HCT116 (cell line): ENCODE results near the gene GHR. TPM values are rescaled to one million over a fixed set of nuclear protein-coding genes. Genes with fewer than 3 reads are reported as not detected.

Experiments
- ATAC-seq: fragments of 200-7000 bp; cut with Tn5 transposase; 2 replicates; pipeline ENCODE4 v1.9.1; 2020; ENCODE audit warnings: mild to moderate bottlenecking, moderate library complexity
- BruUV-seq: library from RNA; stranded (reverse); fragments of 400-500 nt; replicated peaks from 2 replicates; lab custom pipeline; 2021; lab: Mats Ljungman, UMichigan
- CTCF ChIA-PET: fragments of 300-600 bp; sonication (Branson Sonifier 250); formaldehyde crosslinking; loops from one replicate; lab custom pipeline; 2021; ENCODE audit warnings: antibody characterized with exemption; lab: Charles Lee
- POLR2A ChIA-PET: fragments of 300-600, 350-600 bp; sonication (Branson Sonifier 250); formaldehyde crosslinking; loops from one replicate; lab custom pipeline; 2021; ENCODE audit warnings: antibody characterized with exemption; lab: Charles Lee
- RAD21 ChIA-PET, 2 experiments: fragments of 300-600 bp; sonication (Branson Sonifier 250); formaldehyde crosslinking; loops; one replicate each; lab custom pipeline; 2023; ENCODE audit warnings: low total read pairs in 2 of 2; ENCODE audit not compliant: uncharacterized antibody in 2 of 2, unreplicated experiment in 2 of 2, low non-redundant PET in 1 of 2; lab: Charles Lee
- DNase-seq: peaks from one replicate; pipeline ENCODE4 v3.0.0-alpha.2; 2010; ENCODE audit warnings: low read depth, low spot score
- H2AFZ ChIP-seq: fragments of 200-600 bp; shearing (Covaris generic), sonication (generic); 2 replicates; pipeline ENCODE4 v1.6.1; 2017; ENCODE audit warnings: low read depth, mixed run types, mixed read lengths, antibody characterized with exemption, low read length; ENCODE audit not compliant: poor library complexity, severe bottlenecking
- H3K27ac ChIP-seq: 2 replicates; pipeline ENCODE4 v1.5.1; 2012; ENCODE audit warnings: low read depth, low read length
- H3K27me3 ChIP-seq: fragments of 200-600 bp; sonication (generic); 2 replicates; pipeline ENCODE4 v1.6.1; 2016; ENCODE audit warnings: mixed run types, low read length, mixed read lengths; ENCODE audit not compliant: insufficient read depth
- H3K36me3 ChIP-seq, 2 experiments: fragments of 200-500 bp in 1 of 2; fragments of 200-600 bp in 1 of 2; sonication (Bioruptor generic) in 1 of 2; sonication (generic) in 1 of 2; 2 replicates each; pipeline versions ENCODE4 v1.5.1 to v1.6.1; 2014 to 2016; ENCODE audit warnings: low read length in 2 of 2, inconsistent platforms in 1 of 2, mixed read lengths in 1 of 2, mixed run types in 1 of 2; ENCODE audit not compliant: insufficient read depth in 2 of 2, control insufficient read depth in 1 of 2
- H3K4me1 ChIP-seq, 2 experiments: fragments of 200-600 bp in 1 of 2; sonication (generic) in 1 of 2; 2 replicates each; pipeline versions ENCODE4 v1.5.1 to v1.6.1; 2012 to 2017; ENCODE audit warnings: low read length in 2 of 2, inconsistent platforms in 1 of 2, mild to moderate bottlenecking in 1 of 2, mixed read lengths in 1 of 2, mixed run types in 1 of 2, moderate library complexity in 1 of 2; ENCODE audit not compliant: insufficient read depth in 2 of 2, control insufficient read depth in 1 of 2
- H3K4me2 ChIP-seq: fragments of 200-600 bp; sonication (generic); 2 replicates; pipeline ENCODE4 v1.6.1; 2017; ENCODE audit warnings: mixed run types, low read length, mixed read lengths
- H3K4me3 ChIP-seq, 2 experiments: fragments of 200-600 bp in 1 of 2; sonication (generic) in 1 of 2; replicated peaks in 1 of 2; 2 replicates each; pipeline ENCODE4 v1.5.1; 2011 to 2016; ENCODE audit warnings: low read length in 2 of 2, control low read depth in 1 of 2, low read depth in 1 of 2, mild to moderate bottlenecking in 1 of 2, mixed read lengths in 1 of 2, mixed run types in 1 of 2
- H3K79me2 ChIP-seq: fragments of 200-600 bp; sonication (generic); 2 replicates; pipeline ENCODE4 v1.6.1; 2017; ENCODE audit warnings: mild to moderate bottlenecking, mixed run types, low read length, moderate library complexity, mixed read lengths; ENCODE audit not compliant: insufficient read depth
- H3K9ac ChIP-seq: fragments of 200-600 bp; sonication (generic); 2 replicates; pipeline ENCODE4 v1.6.1; 2016; ENCODE audit warnings: low read length, mixed read lengths
- H3K9me2 ChIP-seq: fragments of 200-600 bp; sonication (generic), shearing (Covaris generic); 2 replicates; pipeline ENCODE4 v1.6.1; 2017; ENCODE audit warnings: mixed run types, mild to moderate bottlenecking, moderate library complexity; ENCODE audit not compliant: insufficient read depth
- H3K9me3 ChIP-seq, 2 experiments: fragments of 200-500 bp in 1 of 2; fragments of 200-600 bp in 1 of 2; sonication (Bioruptor generic) in 1 of 2; sonication (generic) in 1 of 2; 2 replicates each; pipeline ENCODE4 v1.6.1; 2014 to 2017; ENCODE audit warnings: low read length in 2 of 2, mixed read lengths in 2 of 2, inconsistent platforms in 1 of 2, low read depth in 1 of 2, mild to moderate bottlenecking in 1 of 2, mixed run types in 1 of 2, moderate library complexity in 1 of 2; ENCODE audit not compliant: control insufficient read depth in 1 of 2, insufficient read depth in 1 of 2
- H4K20me1 ChIP-seq: fragments of 200-600 bp; sonication (generic), shearing (Covaris generic); 2 replicates; pipeline ENCODE4 v1.6.1; 2017; ENCODE audit warnings: mixed run types, mild to moderate bottlenecking, moderate library complexity; ENCODE audit not compliant: insufficient read depth
- ELF1 ChIP-seq: IDR thresholded peaks from 2 replicates; pipeline ENCODE4 v1.6.1; 2012; ENCODE audit warnings: low read depth, borderline replicate concordance
- EZH2 ChIP-seq: fragments of 200-600 bp; sonication (generic); IDR thresholded peaks from 2 replicates; pipeline ENCODE4 v1.6.1; 2017; ENCODE audit warnings: antibody characterized with exemption, mixed run types
- POLR2A ChIP-seq: IDR thresholded peaks from 2 replicates; pipeline ENCODE4 v1.7.0; 2011; ENCODE audit warnings: borderline replicate concordance; ENCODE audit not compliant: insufficient read depth, insufficient read length; ENCODE audit errors: extremely low read depth
- SIN3A ChIP-seq: IDR thresholded peaks from 2 replicates; pipeline ENCODE4 v1.6.1; 2012; ENCODE audit warnings: low read depth
- SRF ChIP-seq: IDR thresholded peaks from 2 replicates; pipeline ENCODE4 v1.6.1; 2012; ENCODE audit warnings: low read depth
- TCF7L2 ChIP-seq: IDR thresholded peaks from 2 replicates; pipeline ENCODE4 v1.7.0; 2011; ENCODE audit warnings: borderline replicate concordance, inconsistent platforms; ENCODE audit not compliant: insufficient read depth, insufficient read length; ENCODE audit errors: extremely low read depth
- ZFX ChIP-seq: fragments of 450-650 bp; IDR thresholded peaks from 2 replicates; pipeline ENCODE4 v1.6.1; 2017
- ZNF274 ChIP-seq: fragments of 200-500 bp; sonication (Bioruptor generic); IDR thresholded peaks from 2 replicates; pipeline ENCODE4 v1.6.1; 2014; ENCODE audit warnings: mild to moderate bottlenecking, low read depth, low read length, inconsistent platforms
- intact Hi-C: fragments of 100-400 bp; cut with micrococcal nuclease; formaldehyde crosslinking; loops from 2 replicates; pipeline ENCODE4 v1.10.0; 2022
- total RNA-seq: library from RNA; stranded (reverse); gene quantifications from one replicate; pipeline ENCODE4 v1.2.1, GENCODE V29; 2021; ENCODE audit not compliant: unreplicated experiment
- TF ChIP-seq, protein P1 (sequence below): IDR thresholded peaks from 2 replicates; pipeline ENCODE4 v1.6.1; 2011; ENCODE audit warnings: mild to moderate bottlenecking, low read length, moderate library complexity; ENCODE audit not compliant: insufficient replicate concordance; ENCODE audit errors: extremely low read depth

Gene GHR
- total RNA-seq, 1 experiment from 2014 or later = not detected

- H3K4me2 ChIP-seq = no peak overlapping the region
- no TSS peak for BruUV-seq
- DNase-seq = no peak
- H3K9me3 ChIP-seq = peaks cover 4 to 5% of the 10 kb centered on the region in 2 experiments; a peak in 2 of 4 replicates
- TF ChIP-seq ZNF274 = no peak
- no peak for TF ChIP-seq TCF7L2
- no peak for TF ChIP-seq POLR2A
- TF ChIP-seq, protein P1, sequence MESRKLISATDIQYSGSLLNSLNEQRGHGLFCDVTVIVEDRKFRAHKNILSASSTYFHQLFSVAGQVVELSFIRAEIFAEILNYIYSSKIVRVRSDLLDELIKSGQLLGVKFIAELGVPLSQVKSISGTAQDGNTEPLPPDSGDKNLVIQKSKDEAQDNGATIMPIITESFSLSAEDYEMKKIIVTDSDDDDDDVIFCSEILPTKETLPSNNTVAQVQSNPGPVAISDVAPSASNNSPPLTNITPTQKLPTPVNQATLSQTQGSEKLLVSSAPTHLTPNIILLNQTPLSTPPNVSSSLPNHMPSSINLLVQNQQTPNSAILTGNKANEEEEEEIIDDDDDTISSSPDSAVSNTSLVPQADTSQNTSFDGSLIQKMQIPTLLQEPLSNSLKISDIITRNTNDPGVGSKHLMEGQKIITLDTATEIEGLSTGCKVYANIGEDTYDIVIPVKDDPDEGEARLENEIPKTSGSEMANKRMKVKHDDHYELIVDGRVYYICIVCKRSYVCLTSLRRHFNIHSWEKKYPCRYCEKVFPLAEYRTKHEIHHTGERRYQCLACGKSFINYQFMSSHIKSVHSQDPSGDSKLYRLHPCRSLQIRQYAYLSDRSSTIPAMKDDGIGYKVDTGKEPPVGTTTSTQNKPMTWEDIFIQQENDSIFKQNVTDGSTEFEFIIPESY = no peak
- no peak for TF ChIP-seq SIN3A
- no peak for TF ChIP-seq EZH2
- TF ChIP-seq ELF1 = no peak
- no peak for TF ChIP-seq SRF
- TF ChIP-seq ZFX = no peak
- TF ChIP-seq, all 23 proteins: peak for 0
- no peaks in the 10 kb centered on the region for H4K20me1 ChIP-seq
- no peaks in the 10 kb centered on the region for H3K36me3 ChIP-seq
- H3K27ac ChIP-seq = no peak overlapping the region
- CTCF ChIA-PET = no interaction called here
- no peaks in the 10 kb centered on the region for H3K9me2 ChIP-seq
- H3K4me3 ChIP-seq = no peak overlapping the region
- H3K27me3 ChIP-seq = no peaks in the 10 kb centered on the region
- POLR2A ChIA-PET = no interaction called here
- no peaks in the 10 kb centered on the region for H3K79me2 ChIP-seq
- no peak overlapping the region for H3K9ac ChIP-seq
- H2AFZ ChIP-seq = no peak overlapping the region
- no peak for ATAC-seq
- no peaks in the 10 kb centered on the region for H3K4me1 ChIP-seq
- intact Hi-C loops = no loop called here
- RAD21 ChIA-PET = no interaction called here
These were observed 278.3 kb downstream of the GHR start for GRCh38 chr5:42701351-42702059.
